Naive thymus-derived CD8-positive, alpha-beta T cell (primary cell): ENCODE data around the gene PHLDA1. TPM values are rescaled to one million over a fixed set of nuclear protein-coding genes. Genes with fewer than 3 reads are reported as not detected.
"Not testable (repeated sequence)": the region's sequence is repeated elsewhere in the genome, so short reads cannot be mapped to it uniquely, and the experiment has no call there.

Experiments used
- ATAC-seq, 2 donors: fragments of 150-1000 bp; cut with Tn5 transposase in 1 of 2; sonication (Bioruptor Pico), chemical (Tn5 transposase) in 1 of 2; 1 replicate in 1 of 2; 2 replicates in 1 of 2; pipeline ENCODE4 v1.10.0; 2021; ENCODE audit warnings: mild to moderate bottlenecking in 2 of 2, moderate library complexity in 2 of 2
- POLR2A ChIA-PET: fragments of 350-600 bp; sonication (Branson Sonifier 250); formaldehyde crosslinking; loops from one replicate; lab custom pipeline; 2021; ENCODE audit warnings: antibody characterized with exemption; lab: Charles Lee
- DNase-seq, 10 donors: peaks; one replicate each; pipeline versions ENCODE4 v3.0.0 to v3.0.0-alpha.2; 2020 to 2022
- H3K27ac Mint-ChIP-seq, 10 donors: one replicate each; pipeline ENCODE4 v1.8.0; 2020 to 2022; ENCODE audit warnings: mild to moderate bottlenecking in 10 of 10, mixed read lengths in 10 of 10, moderate library complexity in 4 of 10, inconsistent platforms in 1 of 10
- H3K27me3 Mint-ChIP-seq, 5 donors: one replicate each; pipeline ENCODE4 v1.8.0; 2021 to 2022; ENCODE audit warnings: mixed read lengths in 5 of 5
- H3K36me3 Mint-ChIP-seq, 3 donors: one replicate each; pipeline ENCODE4 v1.8.0; 2020 to 2022; ENCODE audit warnings: mixed read lengths in 3 of 3, mild to moderate bottlenecking in 2 of 3, inconsistent platforms in 1 of 3
- H3K4me1 Mint-ChIP-seq, 4 donors: one replicate each; pipeline ENCODE4 v1.8.0; 2021 to 2022; ENCODE audit warnings: mixed read lengths in 4 of 4
- H3K4me3 Mint-ChIP-seq, 10 donors: one replicate each; pipeline ENCODE4 v1.8.0; 2020 to 2022; ENCODE audit warnings: mild to moderate bottlenecking in 10 of 10, mixed read lengths in 10 of 10, moderate library complexity in 6 of 10, inconsistent platforms in 1 of 10
- H3K9me3 Mint-ChIP-seq, 9 donors: one replicate each; pipeline ENCODE4 v1.8.0; 2020 to 2022; ENCODE audit warnings: mixed read lengths in 9 of 9, mild to moderate bottlenecking in 3 of 9, inconsistent platforms in 1 of 9, moderate library complexity in 1 of 9
- polyA plus RNA-seq, 3 donors: library from polyadenylated mRNA; unstranded; fragments of 300-500 nt; fragmentation: Illumina TruSeq; gene quantifications; one replicate each; pipeline ENCODE4 v1.2.3, GENCODE V29; 2021
- total RNA-seq, 8 experiments: library from RNA in 2 of 8; stranded (reverse) in 2 of 8; gene quantifications; one replicate each; pipeline ENCODE4 v1.2.3 and lab custom pipeline; 2021 to 2026

PHLDA1 gene
- total and polyA plus RNA-seq, 5 experiments from 2014 or later: 0.04 to 1.2 (median 0.13) TPM

DNA sequence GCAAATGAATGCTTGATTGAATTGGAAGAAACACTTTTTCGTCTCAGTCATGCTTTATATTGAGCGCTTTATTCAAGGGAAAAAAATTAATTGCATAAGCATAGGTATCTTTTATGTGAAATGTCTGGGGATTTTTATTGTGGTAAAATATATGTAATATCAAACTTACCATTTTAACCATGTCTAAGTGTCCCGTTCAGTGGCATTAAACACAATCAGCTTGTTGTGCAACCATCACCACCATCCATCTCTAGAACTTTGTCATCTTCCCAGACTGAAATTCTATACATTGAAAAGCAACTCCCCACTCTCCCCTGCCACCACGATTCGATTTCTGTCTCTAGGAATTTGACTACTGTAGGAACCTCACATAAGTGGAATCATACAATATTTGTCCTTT, 39.8 kb downstream of the PHLDA1 start:
- Mint-ChIP-seq H3K4me3 (no peak overlapping the region), H3K27me3 (peaks cover 0 to 10% (median 1%) of the 10 kb centered on the region in 5 donors), H3K27ac (no peak overlapping the region), H3K36me3 (peaks cover 0 to 7% (median 2%) of the 10 kb centered on the region in 3 donors), H3K9me3 (peaks cover 0 to 12% (median 2%) of the 10 kb centered on the region in 9 donors), H3K4me1 (no peaks in the 10 kb centered on the region)
- POLR2A ChIA-PET: no interaction called here
- ATAC-seq (no peak), DNase-seq (no peak)

DNA sequence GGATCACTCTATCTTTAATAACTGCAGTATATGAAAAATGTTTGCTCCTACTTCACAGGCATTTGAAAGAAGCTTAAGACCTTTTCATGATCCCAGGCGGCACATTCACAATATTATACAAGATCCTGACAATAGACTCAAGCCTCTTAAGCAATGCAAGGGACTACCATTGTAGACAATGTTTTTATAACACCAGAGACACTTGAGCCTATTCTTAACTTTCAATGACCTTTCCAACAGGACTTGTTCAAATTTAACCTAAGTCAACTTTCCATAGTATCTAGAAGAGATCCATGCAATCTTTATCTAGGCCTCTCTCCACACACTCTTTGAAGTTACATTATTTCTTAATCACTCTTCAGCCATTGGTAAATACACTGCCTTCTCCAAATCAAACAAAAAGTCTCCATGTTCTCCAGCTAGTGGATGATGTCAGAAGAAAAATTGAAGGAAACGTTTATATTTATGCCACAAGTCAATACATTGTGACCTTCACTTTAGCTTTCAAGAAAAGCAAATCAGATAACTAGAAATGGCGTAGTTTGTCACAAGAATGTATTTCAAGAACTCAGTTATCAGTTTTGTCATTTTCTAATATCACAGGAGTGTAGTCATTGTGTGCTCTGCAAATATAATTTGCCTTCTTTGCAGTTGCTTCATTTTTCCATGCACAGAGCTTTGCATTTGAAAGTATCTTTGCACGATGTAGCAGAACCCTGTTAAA, 41.2 kb downstream of the PHLDA1 start:
- no peak for ATAC-seq
- POLR2A ChIA-PET: no interaction called here

DNA sequence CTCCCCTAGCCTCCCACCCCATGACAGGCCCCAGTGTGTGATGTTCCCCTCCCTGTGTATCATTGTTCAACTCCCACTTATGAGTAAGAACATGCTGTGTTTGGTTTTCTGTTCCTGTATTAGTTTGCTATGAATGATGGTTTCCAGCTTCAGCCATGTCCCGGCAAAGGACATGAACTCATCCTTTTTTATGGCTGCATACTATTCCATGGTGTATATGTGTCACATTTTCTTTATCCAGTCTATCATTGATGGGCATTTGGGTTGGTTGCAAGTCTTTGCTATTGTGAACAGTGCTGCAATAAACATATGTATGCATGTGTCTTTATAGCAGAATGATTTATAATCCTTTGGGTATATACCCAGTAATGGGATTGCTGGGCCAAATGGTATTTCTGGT, 43.9 kb downstream of the PHLDA1 start:
- Mint-ChIP-seq H3K9me3 (peaks cover 0 to 12% (median 2%) of the 10 kb centered on the region in 9 donors), H3K4me1 (peaks cover 2 to 16% (median 5%) of the 10 kb centered on the region in 4 donors)
- H3K36me3 Mint-ChIP-seq, H3K27me3 Mint-ChIP-seq, H3K27ac Mint-ChIP-seq, POLR2A ChIA-PET, H3K4me3 Mint-ChIP-seq, ATAC-seq, DNase-seq: not testable (repeated sequence)

More for the DNA sequence above, 41.2 kb downstream of the PHLDA1 start:
- Mint-ChIP-seq H3K36me3 (peaks cover 0 to 7% (median 2%) of the 10 kb centered on the region in 3 donors), H3K4me1 (peaks cover 0 to 4% (median 0%) of the 10 kb centered on the region in 4 donors), H3K27me3 (peaks cover 0 to 10% (median 1%) of the 10 kb centered on the region in 5 donors), H3K9me3 (peaks cover 0 to 12% (median 2%) of the 10 kb centered on the region in 9 donors), H3K4me3 (no peak overlapping the region), H3K27ac (no peak overlapping the region)
- no peak for DNase-seq

DNA sequence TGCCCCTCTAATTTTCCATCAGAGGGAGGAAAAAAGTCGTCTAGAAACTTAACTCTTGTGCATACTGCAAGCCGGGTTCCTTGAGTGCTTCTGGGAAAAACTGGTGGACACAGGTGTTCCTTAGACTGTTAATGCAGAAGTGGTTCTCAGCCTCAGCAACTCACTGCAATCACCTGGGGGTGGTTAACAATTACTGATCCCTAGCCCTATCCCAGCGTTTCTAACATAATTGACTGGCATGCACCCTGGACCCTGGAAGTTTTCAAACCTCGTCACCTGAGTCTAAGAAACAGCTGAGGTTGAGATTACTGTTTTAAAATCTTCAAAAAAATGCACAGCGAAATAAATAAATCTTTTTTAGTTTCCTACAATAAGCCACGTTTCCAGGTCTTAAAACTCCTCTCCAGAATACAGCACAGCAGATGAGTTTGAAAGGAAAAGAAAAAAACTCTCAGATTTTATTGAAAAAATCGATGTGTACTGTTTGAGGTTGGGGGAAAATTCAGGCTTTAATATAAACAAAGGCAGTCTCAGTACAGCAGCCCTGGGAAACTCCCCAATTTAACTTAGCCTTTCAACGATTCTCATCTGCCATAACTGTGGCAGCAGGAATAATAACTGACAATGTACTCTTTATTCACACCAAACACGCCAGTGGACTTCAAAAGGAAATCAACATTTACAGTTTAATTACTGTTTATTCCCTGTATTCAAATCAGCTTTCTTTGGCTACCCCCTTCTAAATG, 45.4 kb downstream of the PHLDA1 start:
- peaks cover 2 to 20% (median 5%) of the 10 kb centered on the region in 4 donors for H3K4me1 Mint-ChIP-seq
- H3K4me3 Mint-ChIP-seq: no peak overlapping the region
- no peak overlapping the region for H3K27ac Mint-ChIP-seq
- peaks cover 0 to 10% (median 1%) of the 10 kb centered on the region in 5 donors for H3K27me3 Mint-ChIP-seq
- H3K36me3 Mint-ChIP-seq: peaks cover 0 to 7% (median 2%) of the 10 kb centered on the region in 3 donors
- POLR2A ChIA-PET: no interaction called here
- H3K9me3 Mint-ChIP-seq: peaks cover 0 to 12% (median 2%) of the 10 kb centered on the region in 9 donors
- DNase-seq (no peak), ATAC-seq (no peak)

DNA sequence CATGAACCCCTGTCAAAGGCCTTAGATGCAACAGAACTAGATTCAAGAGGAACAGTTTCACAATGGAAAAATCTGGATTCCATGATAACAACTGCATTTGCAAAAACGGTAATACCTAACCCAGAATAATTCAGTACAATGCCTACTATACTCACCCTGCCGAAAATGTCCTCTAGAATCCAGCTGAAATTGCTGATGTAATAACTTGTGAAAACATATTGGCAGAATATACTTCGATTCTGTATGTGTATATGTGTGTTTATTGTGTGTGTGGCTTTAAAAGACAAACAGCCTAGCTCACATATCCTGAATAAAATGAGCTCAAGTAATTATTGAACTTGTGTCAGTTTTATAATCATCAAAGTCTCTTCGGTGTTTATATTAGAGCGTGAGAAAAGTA, 46.0 kb downstream of the PHLDA1 start:
- H3K27me3 Mint-ChIP-seq: peaks cover 0 to 10% (median 1%) of the 10 kb centered on the region in 5 donors
- H3K27ac Mint-ChIP-seq: peak overlapping the region in 2 of 10 donors; percentile 19 to 32
- peaks cover 0 to 7% (median 2%) of the 10 kb centered on the region in 3 donors for H3K36me3 Mint-ChIP-seq
- no peak overlapping the region for H3K4me3 Mint-ChIP-seq
- DNase-seq: no peak
- no peak for ATAC-seq
- peaks cover 2 to 20% (median 5%) of the 10 kb centered on the region in 4 donors for H3K4me1 Mint-ChIP-seq
- peaks cover 0 to 12% (median 2%) of the 10 kb centered on the region in 9 donors for H3K9me3 Mint-ChIP-seq
- POLR2A ChIA-PET: no interaction called here

DNA sequence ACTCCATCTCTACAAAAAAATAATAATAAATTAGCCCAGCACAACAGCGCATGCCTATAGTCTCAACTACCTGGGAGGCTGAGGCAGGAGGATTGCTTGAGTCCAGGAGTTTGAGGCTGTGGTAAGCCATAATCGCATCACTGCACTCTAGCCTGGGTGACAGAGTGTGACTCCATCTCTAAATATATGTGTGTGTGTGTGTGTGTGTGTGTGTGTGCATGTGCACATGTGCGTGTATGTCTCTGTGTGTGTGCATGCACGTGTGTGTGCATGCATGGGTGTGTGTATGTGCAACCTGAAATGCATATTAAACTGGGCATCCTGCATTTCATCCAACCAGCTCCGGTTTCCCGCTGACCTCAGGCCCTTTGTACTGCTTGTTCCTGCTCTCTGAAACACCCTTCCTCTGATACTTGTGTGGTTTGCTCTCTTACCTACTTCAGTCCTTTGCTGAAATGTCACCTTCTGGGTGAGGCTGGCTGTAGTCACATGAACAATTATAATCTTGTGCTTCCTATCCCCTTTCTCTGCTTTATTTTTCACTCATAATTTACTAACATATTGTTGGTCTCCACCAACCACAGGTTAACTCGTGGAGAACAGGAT, 46.9 kb downstream of the PHLDA1 start:
- peaks cover 0 to 12% (median 2%) of the 10 kb centered on the region in 9 donors for H3K9me3 Mint-ChIP-seq
- H3K27ac Mint-ChIP-seq: peak overlapping the region in 2 of 10 donors; percentile 19 to 32
- DNase-seq (no peak), ATAC-seq (no peak)
- H3K4me1 Mint-ChIP-seq: peaks cover 3 to 25% (median 5%) of the 10 kb centered on the region in 4 donors
- POLR2A ChIA-PET: no interaction called here
- H3K36me3 Mint-ChIP-seq: peaks cover 0 to 7% (median 2%) of the 10 kb centered on the region in 3 donors
- peaks cover 0 to 10% (median 0%) of the 10 kb centered on the region in 5 donors for H3K27me3 Mint-ChIP-seq
- H3K4me3 Mint-ChIP-seq: no peak overlapping the region

DNA sequence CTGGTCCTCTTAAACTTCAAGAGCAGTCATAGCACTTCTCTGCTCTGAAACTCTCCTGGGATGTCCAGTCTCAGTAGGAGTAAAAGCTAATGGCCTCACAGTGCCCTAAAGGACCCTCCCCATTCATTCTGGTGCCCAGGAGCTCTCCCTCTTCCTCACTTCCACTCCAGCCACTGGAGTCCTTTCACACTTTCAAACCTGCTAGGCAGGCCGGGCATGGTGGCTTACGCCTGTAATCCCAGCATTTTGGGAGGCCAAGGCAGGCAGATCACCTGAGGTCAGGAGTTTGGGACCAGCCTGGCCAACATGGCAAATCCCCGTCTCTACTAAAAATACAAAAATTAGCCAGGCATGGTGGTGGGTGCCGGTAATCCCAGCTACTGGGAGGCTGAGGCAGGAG, 47.7 kb downstream of the PHLDA1 start:
- peaks cover 5 to 33% (median 11%) of the 10 kb centered on the region in 4 donors for H3K4me1 Mint-ChIP-seq
- DNase-seq, POLR2A ChIA-PET, H3K27me3 Mint-ChIP-seq, H3K36me3 Mint-ChIP-seq, H3K4me3 Mint-ChIP-seq, ATAC-seq: not testable (repeated sequence)
- H3K9me3 Mint-ChIP-seq: peaks cover 0 to 10% (median 2%) of the 10 kb centered on the region in 9 donors
- peak overlapping the region in 2 of 10 donors; percentile 18 to 58 for H3K27ac Mint-ChIP-seq

DNA sequence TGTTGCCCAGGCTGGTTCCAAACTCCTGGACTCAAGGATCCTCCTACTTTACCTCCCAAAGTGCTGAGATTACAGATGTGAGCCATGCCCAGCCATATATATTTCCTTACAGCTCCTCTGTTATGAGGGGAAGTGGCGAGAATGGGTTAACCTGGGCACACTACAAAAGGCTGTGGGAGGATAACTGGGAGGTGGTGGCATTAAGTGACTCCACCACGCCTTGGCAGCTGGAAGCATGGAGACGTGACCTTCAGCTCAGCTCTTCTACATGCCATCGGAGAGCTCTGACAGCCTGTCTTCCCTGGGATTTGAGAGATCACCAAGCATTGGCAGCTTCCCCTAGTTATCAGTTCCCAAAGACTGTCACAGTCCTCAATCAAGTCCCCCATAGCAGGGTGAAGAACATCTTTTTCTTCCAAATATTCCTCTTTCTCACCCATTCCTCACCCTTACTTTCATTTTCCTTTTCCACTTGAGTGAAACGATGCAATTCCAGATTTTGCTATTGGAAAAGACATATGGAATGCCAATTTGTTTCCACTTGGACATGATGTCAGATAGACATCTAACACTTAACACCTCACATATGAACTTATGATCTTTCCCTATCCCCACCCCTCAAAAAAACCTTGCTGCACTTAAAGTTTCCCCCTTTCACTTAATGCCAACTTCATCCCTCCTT, 48.5 kb downstream of the PHLDA1 start:
- Mint-ChIP-seq H3K27me3 (no peaks in the 10 kb centered on the region), H3K9me3 (peaks cover 0 to 3% (median 0%) of the 10 kb centered on the region in 9 donors), H3K27ac (peak overlapping the region in 2 of 10 donors; percentile 18 to 58), H3K4me1 (peaks cover 8 to 41% (median 18%) of the 10 kb centered on the region in 4 donors), H3K36me3 (no peaks in the 10 kb centered on the region), H3K4me3 (no peak overlapping the region)
- DNase-seq (no peak), ATAC-seq (no peak)
- POLR2A ChIA-PET: no interaction called here

DNA sequence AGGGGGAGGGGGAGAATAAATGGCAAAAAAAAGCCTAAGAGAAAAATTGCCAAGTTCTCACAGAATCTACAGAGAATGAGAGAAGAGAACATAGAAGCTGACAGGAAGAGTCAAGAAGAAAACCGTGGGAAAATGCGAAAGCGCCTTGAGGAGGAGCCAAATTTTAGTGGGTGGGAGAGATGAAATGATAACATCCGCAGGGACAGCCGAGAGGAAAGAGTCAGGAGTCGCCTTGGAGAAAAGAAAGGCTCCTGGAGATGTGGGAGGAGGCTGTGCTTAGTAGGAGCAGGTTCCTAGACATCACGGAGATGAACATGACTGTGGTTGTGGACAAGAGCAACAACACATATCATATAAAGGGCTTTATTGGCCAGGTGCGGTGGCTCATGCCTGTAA, 49.4 kb downstream of the PHLDA1 start:
- no peaks in the 10 kb centered on the region for H3K27me3 Mint-ChIP-seq
- H3K27ac Mint-ChIP-seq: peak overlapping the region in 1 of 10 donors; percentile 79
- H3K36me3 Mint-ChIP-seq: no peaks in the 10 kb centered on the region
- H3K9me3 Mint-ChIP-seq: no peaks in the 10 kb centered on the region
- peaks cover 12 to 50% (median 27%) of the 10 kb centered on the region in 4 donors for H3K4me1 Mint-ChIP-seq
- no peak overlapping the region for H3K4me3 Mint-ChIP-seq
- no peak for ATAC-seq
- POLR2A ChIA-PET: no interaction called here
- DNase-seq: no peak

DNA sequence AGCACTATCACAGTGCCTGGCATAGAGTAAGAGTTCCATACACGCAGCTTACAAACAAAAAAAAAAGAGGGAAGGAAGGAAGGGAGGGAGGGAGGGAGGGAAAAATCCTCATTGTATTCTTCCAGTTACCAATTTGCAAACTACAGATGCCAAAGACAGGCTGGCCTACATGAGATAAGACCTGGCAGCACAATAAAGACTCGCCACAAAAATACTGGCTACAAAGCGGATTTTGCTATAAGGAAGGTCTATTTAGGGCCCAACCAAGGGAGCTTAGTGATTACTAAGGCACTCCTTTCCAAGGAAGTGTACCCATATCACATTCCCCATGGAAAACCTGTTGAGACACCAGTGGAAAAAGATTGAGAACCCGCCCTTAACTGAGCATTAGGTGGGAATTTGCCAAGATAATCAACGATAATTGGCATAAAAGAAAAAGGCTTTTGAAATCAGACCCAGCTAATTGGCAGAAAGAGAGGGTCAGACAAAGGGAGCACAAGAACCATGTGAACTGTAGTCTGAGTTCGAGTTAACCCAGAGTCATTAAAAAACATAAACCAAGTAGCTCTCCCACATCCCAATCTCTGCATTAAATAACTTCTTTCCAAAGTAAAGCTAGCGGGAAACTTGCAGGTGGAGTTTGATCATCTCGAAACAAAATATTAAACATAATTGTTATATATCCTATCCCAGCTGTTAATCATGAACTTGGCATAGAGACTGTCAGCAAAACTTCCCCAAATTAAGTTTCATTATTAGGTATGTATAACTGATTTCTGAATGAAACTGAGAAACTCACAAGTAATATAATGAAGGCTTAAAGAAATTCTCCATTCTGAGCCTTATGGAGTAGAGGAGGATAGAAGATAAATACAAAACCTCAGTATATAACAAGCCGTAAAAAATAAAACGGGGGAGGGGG, 50.1 kb downstream of the PHLDA1 start:
- no peak for ATAC-seq
- Mint-ChIP-seq H3K9me3 (no peaks in the 10 kb centered on the region), H3K27me3 (no peaks in the 10 kb centered on the region), H3K36me3 (no peaks in the 10 kb centered on the region), H3K27ac (no peak overlapping the region), H3K4me3 (no peak overlapping the region), H3K4me1 (peaks cover 12 to 54% (median 27%) of the 10 kb centered on the region in 4 donors)
- POLR2A ChIA-PET: no interaction called here
- no peak for DNase-seq

DNA sequence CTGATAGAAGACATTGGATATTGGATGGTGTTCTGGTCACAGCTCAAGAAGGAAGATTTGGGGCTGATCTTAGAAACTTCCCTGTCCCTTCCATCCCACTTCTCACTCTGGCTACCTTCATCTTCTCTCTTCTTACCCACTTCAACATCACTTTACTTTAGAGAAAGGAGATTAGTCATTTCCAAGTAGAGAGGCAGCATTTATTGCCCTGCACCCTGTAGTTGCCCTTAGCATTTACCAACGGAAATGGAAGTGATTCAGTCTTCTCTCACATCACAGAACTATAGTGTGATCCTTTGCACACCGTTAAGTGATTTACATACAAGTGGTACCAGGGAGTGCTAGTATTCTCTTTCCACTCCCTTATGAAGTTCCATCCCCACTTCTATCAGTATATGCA, 52.4 kb downstream of the PHLDA1 start:
- POLR2A ChIA-PET: no interaction called here
- Mint-ChIP-seq H3K36me3 (no peaks in the 10 kb centered on the region), H3K4me1 (peaks cover 10 to 52% (median 24%) of the 10 kb centered on the region in 4 donors), H3K27me3 (no peaks in the 10 kb centered on the region), H3K27ac (peak overlapping the region in 6 of 10 donors; percentile 6 to 91 (median 52)), H3K4me3 (peak overlapping the region in 4 of 10 donors; percentile 9 to 79 (median 48)), H3K9me3 (no peaks in the 10 kb centered on the region)
- ATAC-seq (peak; percentile 48 to 53), DNase-seq (peak in 1 of 10 donors; percentile 4)
